NCI-H1105 treated with DMSO at 0.1 percent for 48 hours (cell line): ENCODE results near the gene CCNY.
A peak's percentile ranks its signal among the peaks of the same experiment; 100 is the strongest.

Source experiments
- DNase-seq: peaks from one replicate; lab custom pipeline; 2025; lab: John Stamatoyannopoulos, UW

Gene CCNY

GRCh38 chr10:35561715-35562114 lies 225.4 kb downstream of the CCNY start:
- no peak for DNase-seq

GRCh38 chr10:35562427-35562826 lies 226.1 kb downstream of the CCNY start:
- DNase-seq: no peak

GRCh38 chr10:35563261-35563891 lies 227.1 kb downstream of the CCNY start:
- DNase-seq: peak; percentile 24

- DNase-seq: no peak
Observed at GRCh38 chr10:35564341-35564968, 228.1 kb downstream of the CCNY start.

GRCh38 chr10:35565602-35566081 lies 229.3 kb downstream of the CCNY start:
- no peak for DNase-seq

- DNase-seq: no peak
Observed at GRCh38 chr10:35567951-35568350, 231.6 kb downstream of the CCNY start.

- no peak for DNase-seq
Observed at GRCh38 chr10:35568483-35569015, 232.2 kb downstream of the CCNY start.

GRCh38 chr10:35569111-35569707 lies 232.9 kb downstream of the CCNY start:
- DNase-seq: no peak

GRCh38 chr10:35569836-35570235 lies 233.5 kb downstream of the CCNY start:
- no peak for DNase-seq

- no peak for DNase-seq
Observed at GRCh38 chr10:35570397-35570796, 234.1 kb downstream of the CCNY start.

- DNase-seq: no peak
Observed at GRCh38 chr10:35572583-35572982, 236.3 kb downstream of the CCNY start.

- DNase-seq: no peak
Observed at GRCh38 chr10:35573796-35574195, 237.5 kb downstream of the CCNY start.

- no peak for DNase-seq
Observed at GRCh38 chr10:35574924-35575352, 238.6 kb downstream of the CCNY start.

GRCh38 chr10:35575640-35576039 lies 239.3 kb downstream of the CCNY start:
- DNase-seq: no peak

- DNase-seq: no peak
Observed at GRCh38 chr10:35576730-35577129, 240.4 kb downstream of the CCNY start.

GRCh38 chr10:35577926-35578617 lies 241.8 kb downstream of the CCNY start:
- no peak for DNase-seq

- no peak for DNase-seq
Observed at GRCh38 chr10:35578618-35578956, 242.3 kb downstream of the CCNY start.

- DNase-seq: no peak
Observed at GRCh38 chr10:35579116-35579515, 242.8 kb downstream of the CCNY start.

GRCh38 chr10:35579726-35580422 lies 243.6 kb downstream of the CCNY start:
- no peak for DNase-seq

- DNase-seq: no peak
Observed at GRCh38 chr10:35580423-35580770, 244.1 kb downstream of the CCNY start.

GRCh38 chr10:35581655-35582054 lies 245.3 kb downstream of the CCNY start:
- no peak for DNase-seq

- DNase-seq: no peak
Observed at GRCh38 chr10:35584946-35585345, 248.6 kb downstream of the CCNY start.
